ENCODE results near the gene MOSPD3. TPM values are rescaled to one million over a fixed set of nuclear protein-coding genes. Genes with fewer than 3 reads are reported as not detected.

The MOSPD3 gene
- total and polyA plus RNA-seq, 2 of the 8 experiments (the other 6 are each of a cell fraction or from before 2014, with no cell fraction given), result 20.7 to 21.4 TPM

GRCh38 chr7:100602889-100603725, 9.2 kb upstream of the MOSPD3 start (continued):
- no peak for TF ChIP-seq TAF7 (optimal IDR thresholded peaks at IDR 0.05; ENCODE audit: borderline replicate concordance, low read depth, low read length)
- 0 out of 2 replicates have a peak, but pooled peaks have one; percentile 21 for TF ChIP-seq CHD2 (IDR thresholded peaks at IDR 0.05; ENCODE audit: low read length)
- TF ChIP-seq JUND (IDR thresholded peaks at IDR 0.05; ENCODE audit: low read length), result no peak
- 0 out of 2 replicates have a peak, but pooled peaks have one; percentile 63 for TF ChIP-seq SP1 (IDR thresholded peaks at IDR 0.05; ENCODE audit: low read depth, low read length)
- no peak for TF ChIP-seq EZH2 (IDR thresholded peaks at IDR 0.05; ENCODE audit: low read depth, low read length, severe bottlenecking)
- no peak for TF ChIP-seq SP4 (IDR thresholded peaks at IDR 0.05; ENCODE audit: low read length)
- no peak for TF ChIP-seq CHD1 (IDR thresholded peaks at IDR 0.05; ENCODE audit: low read depth, low read length)
- TF ChIP-seq RBBP5 (IDR thresholded peaks at IDR 0.05; ENCODE audit: borderline replicate concordance, low read depth, low read length), result no peak; the same call in 1 of the 2 replicates
- TF ChIP-seq SIRT6 (IDR thresholded peaks at IDR 0.05; ENCODE audit: low read length), result no peak
- TF ChIP-seq RAD21 (IDR thresholded peaks at IDR 0.05 in 1 of 2, conservative IDR thresholded peaks at IDR 0.05 in 1 of 2; ENCODE audit: low read depth in 2 of 2, low read length in 2 of 2), result no peak; a peak in 1 of 4 replicates
- TF ChIP-seq USF2 (IDR thresholded peaks at IDR 0.05; ENCODE audit: low read length), result no peak
- peak; percentile 96 for TF ChIP-seq MAX (IDR thresholded peaks at IDR 0.05)
- TF ChIP-seq CBX8 (IDR thresholded peaks at IDR 0.05; ENCODE audit: borderline replicate concordance, low read depth, low read length), result no peak
- 0 out of 2 replicates have a peak, but pooled peaks have one; percentile 25 for TF ChIP-seq TBP (IDR thresholded peaks at IDR 0.05; ENCODE audit: low read depth, low read length)
- no peak for TF ChIP-seq BACH1 (IDR thresholded peaks at IDR 0.05; ENCODE audit: low read length)
- no peak for TF ChIP-seq JUN (IDR thresholded peaks at IDR 0.05; ENCODE audit: low read depth, low read length)
- no peak for TF ChIP-seq RNF2 (IDR thresholded peaks at IDR 0.05; ENCODE audit: borderline replicate concordance, low read depth, low read length, missing control alignments, poor library complexity, severe bottlenecking)
- no peak for TF ChIP-seq CTCF (IDR thresholded peaks at IDR 0.05; ENCODE audit: control extremely low read depth in 1 of 3, insufficient read depth in 1 of 3, low read depth in 1 of 3, low read length in 3 of 3)
- no peak for TF ChIP-seq SIX5 (IDR thresholded peaks at IDR 0.05; ENCODE audit: low read depth, low read length)
